ENCODE data around the gene DHRS11.

DNA sequence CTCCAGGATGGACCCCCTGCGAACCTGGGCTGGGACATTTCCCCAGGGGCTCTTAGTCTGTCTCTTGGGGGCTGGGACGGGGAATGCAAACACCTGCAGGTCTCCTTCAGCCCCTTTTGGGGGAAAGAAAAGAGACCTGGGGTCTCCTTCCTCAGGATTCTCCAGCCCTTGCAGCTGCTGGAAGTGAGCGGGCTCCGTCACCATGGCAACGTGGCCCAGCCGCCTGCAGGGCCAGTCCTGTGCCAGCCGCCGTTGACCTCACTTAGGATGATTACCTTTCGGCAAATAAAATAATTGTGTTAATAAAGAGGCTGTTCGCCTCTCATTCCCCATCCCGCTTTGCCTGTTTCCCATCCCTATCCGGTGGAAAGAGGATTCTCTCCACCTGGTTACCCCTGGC lies 35.4 kb downstream of the DHRS11 start:
- TF ChIP-seq, protein P1, sequence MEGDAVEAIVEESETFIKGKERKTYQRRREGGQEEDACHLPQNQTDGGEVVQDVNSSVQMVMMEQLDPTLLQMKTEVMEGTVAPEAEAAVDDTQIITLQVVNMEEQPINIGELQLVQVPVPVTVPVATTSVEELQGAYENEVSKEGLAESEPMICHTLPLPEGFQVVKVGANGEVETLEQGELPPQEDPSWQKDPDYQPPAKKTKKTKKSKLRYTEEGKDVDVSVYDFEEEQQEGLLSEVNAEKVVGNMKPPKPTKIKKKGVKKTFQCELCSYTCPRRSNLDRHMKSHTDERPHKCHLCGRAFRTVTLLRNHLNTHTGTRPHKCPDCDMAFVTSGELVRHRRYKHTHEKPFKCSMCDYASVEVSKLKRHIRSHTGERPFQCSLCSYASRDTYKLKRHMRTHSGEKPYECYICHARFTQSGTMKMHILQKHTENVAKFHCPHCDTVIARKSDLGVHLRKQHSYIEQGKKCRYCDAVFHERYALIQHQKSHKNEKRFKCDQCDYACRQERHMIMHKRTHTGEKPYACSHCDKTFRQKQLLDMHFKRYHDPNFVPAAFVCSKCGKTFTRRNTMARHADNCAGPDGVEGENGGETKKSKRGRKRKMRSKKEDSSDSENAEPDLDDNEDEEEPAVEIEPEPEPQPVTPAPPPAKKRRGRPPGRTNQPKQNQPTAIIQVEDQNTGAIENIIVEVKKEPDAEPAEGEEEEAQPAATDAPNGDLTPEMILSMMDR (IDR thresholded peaks at IDR 0.05), result no peak
- no peak for TF ChIP-seq POLR2A (IDR thresholded peaks at IDR 0.05)
